ENCODE measurements around the gene MYO5B.

DNA sequence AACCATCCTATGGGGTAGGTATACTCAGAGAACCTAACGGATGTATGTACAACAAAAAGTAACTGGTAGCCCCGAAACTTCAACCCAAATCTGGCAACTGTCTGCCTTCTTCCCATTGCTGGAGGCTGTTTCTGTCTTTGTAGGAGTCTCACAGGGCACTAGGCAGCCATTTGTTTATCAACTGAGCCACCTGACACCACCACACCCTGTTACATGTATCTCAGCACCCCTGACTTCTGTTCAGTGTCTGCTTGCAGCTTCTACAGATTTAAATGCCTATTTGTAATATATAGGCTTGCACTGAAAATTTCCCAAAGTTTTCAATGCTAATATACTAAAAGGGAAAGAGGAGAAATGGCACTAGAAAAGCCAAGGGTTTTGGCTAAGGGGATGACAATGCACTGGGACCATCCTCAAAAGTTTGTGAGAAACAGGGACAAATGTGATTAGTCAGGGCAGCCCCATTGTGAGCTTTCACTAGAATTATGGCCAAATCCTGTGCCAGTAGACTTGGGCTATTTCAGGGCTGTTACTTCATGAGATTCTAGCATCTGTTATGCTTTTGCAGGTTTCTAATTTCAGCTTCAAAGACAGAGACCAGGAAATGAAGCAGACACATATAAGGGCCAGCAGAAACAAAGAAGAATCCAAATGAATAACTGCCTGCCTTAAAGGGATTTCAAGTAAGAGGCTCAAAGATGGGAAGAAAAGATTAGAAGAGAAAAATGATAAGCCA, 103.3 kb downstream of the MYO5B start:
- TF ChIP-seq, protein P1, sequence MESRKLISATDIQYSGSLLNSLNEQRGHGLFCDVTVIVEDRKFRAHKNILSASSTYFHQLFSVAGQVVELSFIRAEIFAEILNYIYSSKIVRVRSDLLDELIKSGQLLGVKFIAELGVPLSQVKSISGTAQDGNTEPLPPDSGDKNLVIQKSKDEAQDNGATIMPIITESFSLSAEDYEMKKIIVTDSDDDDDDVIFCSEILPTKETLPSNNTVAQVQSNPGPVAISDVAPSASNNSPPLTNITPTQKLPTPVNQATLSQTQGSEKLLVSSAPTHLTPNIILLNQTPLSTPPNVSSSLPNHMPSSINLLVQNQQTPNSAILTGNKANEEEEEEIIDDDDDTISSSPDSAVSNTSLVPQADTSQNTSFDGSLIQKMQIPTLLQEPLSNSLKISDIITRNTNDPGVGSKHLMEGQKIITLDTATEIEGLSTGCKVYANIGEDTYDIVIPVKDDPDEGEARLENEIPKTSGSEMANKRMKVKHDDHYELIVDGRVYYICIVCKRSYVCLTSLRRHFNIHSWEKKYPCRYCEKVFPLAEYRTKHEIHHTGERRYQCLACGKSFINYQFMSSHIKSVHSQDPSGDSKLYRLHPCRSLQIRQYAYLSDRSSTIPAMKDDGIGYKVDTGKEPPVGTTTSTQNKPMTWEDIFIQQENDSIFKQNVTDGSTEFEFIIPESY (IDR thresholded peaks at IDR 0.05; ENCODE audit: extremely low read depth, insufficient replicate concordance, low read length): no peak
- TF ChIP-seq TCF7L2 (IDR thresholded peaks at IDR 0.05; ENCODE audit: borderline replicate concordance, extremely low read depth, insufficient read depth, insufficient read length): no peak
- TF ChIP-seq, protein P2, sequence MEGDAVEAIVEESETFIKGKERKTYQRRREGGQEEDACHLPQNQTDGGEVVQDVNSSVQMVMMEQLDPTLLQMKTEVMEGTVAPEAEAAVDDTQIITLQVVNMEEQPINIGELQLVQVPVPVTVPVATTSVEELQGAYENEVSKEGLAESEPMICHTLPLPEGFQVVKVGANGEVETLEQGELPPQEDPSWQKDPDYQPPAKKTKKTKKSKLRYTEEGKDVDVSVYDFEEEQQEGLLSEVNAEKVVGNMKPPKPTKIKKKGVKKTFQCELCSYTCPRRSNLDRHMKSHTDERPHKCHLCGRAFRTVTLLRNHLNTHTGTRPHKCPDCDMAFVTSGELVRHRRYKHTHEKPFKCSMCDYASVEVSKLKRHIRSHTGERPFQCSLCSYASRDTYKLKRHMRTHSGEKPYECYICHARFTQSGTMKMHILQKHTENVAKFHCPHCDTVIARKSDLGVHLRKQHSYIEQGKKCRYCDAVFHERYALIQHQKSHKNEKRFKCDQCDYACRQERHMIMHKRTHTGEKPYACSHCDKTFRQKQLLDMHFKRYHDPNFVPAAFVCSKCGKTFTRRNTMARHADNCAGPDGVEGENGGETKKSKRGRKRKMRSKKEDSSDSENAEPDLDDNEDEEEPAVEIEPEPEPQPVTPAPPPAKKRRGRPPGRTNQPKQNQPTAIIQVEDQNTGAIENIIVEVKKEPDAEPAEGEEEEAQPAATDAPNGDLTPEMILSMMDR (IDR thresholded peaks at IDR 0.05 in 2 of 3, conservative IDR thresholded peaks at IDR 0.05 in 1 of 3; ENCODE audit: borderline replicate concordance in 1 of 3, insufficient read depth in 1 of 3, low read depth in 2 of 3, low read length in 2 of 3): no peak
- TF ChIP-seq POLR2A (IDR thresholded peaks at IDR 0.05; ENCODE audit: borderline replicate concordance, extremely low read depth, insufficient read depth, insufficient read length): no peak
- no peak for TF ChIP-seq CEBPB (IDR thresholded peaks at IDR 0.05; ENCODE audit: low read depth)
- TF ChIP-seq JUND (IDR thresholded peaks at IDR 0.05): no peak
- TF ChIP-seq ELF1 (IDR thresholded peaks at IDR 0.05; ENCODE audit: borderline replicate concordance, low read depth): no peak
